Hepatic stellate cell (primary cell): Measurements from ENCODE around the gene C1orf216.
"Not testable (repeated sequence)": the region's sequence is repeated elsewhere in the genome, so short reads cannot be mapped to it uniquely, and the experiment has no call there.

Experiments
- DNase-seq: peaks from one replicate; pipeline ENCODE4 v3.0.0; 2011; ENCODE audit warnings: low spot score

Gene C1orf216

GRCh38 chr1:35706846-35707600 is 11.7 kb downstream of the C1orf216 start:
- DNase-seq = no peak

- no peak for DNase-seq
These were observed 16.2 kb downstream of the C1orf216 start for GRCh38 chr1:35702508-35702907.

GRCh38 chr1:35699152-35699551 is 19.5 kb downstream of the C1orf216 start:
- not testable (repeated sequence) for DNase-seq

GRCh38 chr1:35692317-35692716 is 26.4 kb downstream of the C1orf216 start:
- no peak for DNase-seq

GRCh38 chr1:35691571-35692220 is 27.0 kb downstream of the C1orf216 start:
- DNase-seq = no peak

- no peak for DNase-seq
These were observed 27.6 kb downstream of the C1orf216 start for GRCh38 chr1:35691080-35691479.

- DNase-seq = not testable (repeated sequence)
These were observed 28.6 kb downstream of the C1orf216 start for GRCh38 chr1:35690103-35690502.

GRCh38 chr1:35688161-35688560 is 30.5 kb downstream of the C1orf216 start:
- DNase-seq = no peak

GRCh38 chr1:35683012-35683411 is 35.7 kb downstream of the C1orf216 start:
- no peak for DNase-seq

GRCh38 chr1:35680271-35680670 is 38.4 kb downstream of the C1orf216 start:
- DNase-seq = no peak

- no peak for DNase-seq
These were observed 42.9 kb downstream of the C1orf216 start for GRCh38 chr1:35675773-35676172.

- DNase-seq = no peak
These were observed 44.6 kb downstream of the C1orf216 start for GRCh38 chr1:35674111-35674510.

- no peak for DNase-seq
These were observed 46.6 kb downstream of the C1orf216 start for GRCh38 chr1:35672116-35672515.

- DNase-seq = no peak
These were observed 50.2 kb downstream of the C1orf216 start for GRCh38 chr1:35668506-35668905.

- DNase-seq = no peak
These were observed 51.8 kb downstream of the C1orf216 start for GRCh38 chr1:35666916-35667315.

- DNase-seq = no peak
These were observed 52.5 kb downstream of the C1orf216 start for GRCh38 chr1:35666216-35666615.
